PFSK-1 (cell line): ENCODE data around the gene ZRANB1.

Experiments used
- POLR2AphosphoS5 ChIP-seq: IDR thresholded peaks from 2 replicates; pipeline ENCODE4 v1.6.1; 2012; ENCODE audit warnings: low read depth, mild to moderate bottlenecking, control low read depth, low read length, moderate library complexity
- SIN3A ChIP-seq: IDR thresholded peaks from 2 replicates; pipeline ENCODE4 v1.6.1; 2012; ENCODE audit warnings: mild to moderate bottlenecking, low read length, moderate library complexity, borderline replicate concordance; ENCODE audit not compliant: insufficient read depth
- TAF1 ChIP-seq: IDR thresholded peaks from 2 replicates; pipeline ENCODE4 v1.6.1; 2012; ENCODE audit warnings: low read length, control low read depth, borderline replicate concordance; ENCODE audit not compliant: insufficient read depth
- TF ChIP-seq, protein P1 (sequence below), 2 experiments: IDR thresholded peaks; 2 replicates each; pipeline versions ENCODE4 v1.6.1 to v1.8.0; 2011 to 2012; ENCODE audit warnings: low read depth in 2 of 2, low read length in 2 of 2, control low read depth in 1 of 2, inconsistent platforms in 1 of 2, mild to moderate bottlenecking in 1 of 2, moderate library complexity in 1 of 2; ENCODE audit not compliant: insufficient read depth in 1 of 2

DNA sequence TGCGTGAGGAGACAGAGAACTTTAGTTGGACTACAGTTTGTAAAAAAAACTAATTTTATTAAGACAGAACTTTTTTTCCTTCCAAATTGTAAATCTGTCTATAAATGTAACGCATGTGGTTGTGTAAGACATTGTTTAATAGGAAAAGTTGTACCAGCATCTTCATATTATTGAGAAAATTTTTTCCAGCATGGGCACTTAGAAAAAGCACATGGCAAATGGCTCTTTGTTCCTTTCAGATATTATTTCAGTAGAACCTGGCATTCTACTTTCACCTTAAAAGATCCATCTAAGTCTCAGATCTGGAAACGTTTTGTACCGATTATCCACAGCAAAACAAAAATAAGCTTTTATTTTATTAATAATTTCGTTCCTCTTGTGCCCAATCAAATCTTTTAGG, 43.2 kb downstream of the ZRANB1 start:
- TF ChIP-seq, protein P1, sequence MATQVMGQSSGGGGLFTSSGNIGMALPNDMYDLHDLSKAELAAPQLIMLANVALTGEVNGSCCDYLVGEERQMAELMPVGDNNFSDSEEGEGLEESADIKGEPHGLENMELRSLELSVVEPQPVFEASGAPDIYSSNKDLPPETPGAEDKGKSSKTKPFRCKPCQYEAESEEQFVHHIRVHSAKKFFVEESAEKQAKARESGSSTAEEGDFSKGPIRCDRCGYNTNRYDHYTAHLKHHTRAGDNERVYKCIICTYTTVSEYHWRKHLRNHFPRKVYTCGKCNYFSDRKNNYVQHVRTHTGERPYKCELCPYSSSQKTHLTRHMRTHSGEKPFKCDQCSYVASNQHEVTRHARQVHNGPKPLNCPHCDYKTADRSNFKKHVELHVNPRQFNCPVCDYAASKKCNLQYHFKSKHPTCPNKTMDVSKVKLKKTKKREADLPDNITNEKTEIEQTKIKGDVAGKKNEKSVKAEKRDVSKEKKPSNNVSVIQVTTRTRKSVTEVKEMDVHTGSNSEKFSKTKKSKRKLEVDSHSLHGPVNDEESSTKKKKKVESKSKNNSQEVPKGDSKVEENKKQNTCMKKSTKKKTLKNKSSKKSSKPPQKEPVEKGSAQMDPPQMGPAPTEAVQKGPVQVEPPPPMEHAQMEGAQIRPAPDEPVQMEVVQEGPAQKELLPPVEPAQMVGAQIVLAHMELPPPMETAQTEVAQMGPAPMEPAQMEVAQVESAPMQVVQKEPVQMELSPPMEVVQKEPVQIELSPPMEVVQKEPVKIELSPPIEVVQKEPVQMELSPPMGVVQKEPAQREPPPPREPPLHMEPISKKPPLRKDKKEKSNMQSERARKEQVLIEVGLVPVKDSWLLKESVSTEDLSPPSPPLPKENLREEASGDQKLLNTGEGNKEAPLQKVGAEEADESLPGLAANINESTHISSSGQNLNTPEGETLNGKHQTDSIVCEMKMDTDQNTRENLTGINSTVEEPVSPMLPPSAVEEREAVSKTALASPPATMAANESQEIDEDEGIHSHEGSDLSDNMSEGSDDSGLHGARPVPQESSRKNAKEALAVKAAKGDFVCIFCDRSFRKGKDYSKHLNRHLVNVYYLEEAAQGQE (IDR thresholded peaks at IDR 0.05; ENCODE audit: insufficient read depth in 1 of 2, low read depth in 2 of 2, low read length in 2 of 2) = no peak
- TF ChIP-seq POLR2AphosphoS5 (no peak), SIN3A (no peak), TAF1 (no peak)
